SIG-M5 (cell line): ENCODE measurements around the gene ZEB1.
"Not testable (repeated sequence)": the region's sequence is repeated elsewhere in the genome, so short reads cannot be mapped to it uniquely, and the experiment has no call there.

Source experiments
- DNase-seq: peaks from one replicate; lab custom pipeline; 2025; lab: John Stamatoyannopoulos, UW

Gene ZEB1

GRCh38 chr10:31508882-31509281, 189.9 kb downstream of the ZEB1 start:
- no peak for DNase-seq

GRCh38 chr10:31509989-31510388, 191.0 kb downstream of the ZEB1 start:
- no peak for DNase-seq

GRCh38 chr10:31515116-31515515, 196.1 kb downstream of the ZEB1 start:
- no peak for DNase-seq

GRCh38 chr10:31515819-31516402, 196.9 kb downstream of the ZEB1 start:
- no peak for DNase-seq

- no peak for DNase-seq
Measured at GRCh38 chr10:31520986-31521831, 202.2 kb downstream of the ZEB1 start.

GRCh38 chr10:31522820-31523219, 203.8 kb downstream of the ZEB1 start:
- no peak for DNase-seq

- no peak for DNase-seq
Measured at GRCh38 chr10:31524460-31524859, 205.4 kb downstream of the ZEB1 start.

GRCh38 chr10:31526178-31526577, 207.2 kb downstream of the ZEB1 start:
- no peak for DNase-seq

- DNase-seq, result no peak
Measured at GRCh38 chr10:31526681-31527080, 207.7 kb downstream of the ZEB1 start.

GRCh38 chr10:31528831-31529230, 209.8 kb downstream of the ZEB1 start:
- no peak for DNase-seq

GRCh38 chr10:31536302-31536701, 217.3 kb downstream of the ZEB1 start:
- no peak for DNase-seq

- DNase-seq, result no peak
Measured at GRCh38 chr10:31549896-31550295, 230.9 kb downstream of the ZEB1 start.

GRCh38 chr10:31554556-31554955, 235.5 kb downstream of the ZEB1 start:
- DNase-seq, result no peak

GRCh38 chr10:31557854-31558253, 238.8 kb downstream of the ZEB1 start:
- DNase-seq, result no peak

- DNase-seq, result not testable (repeated sequence)
Measured at GRCh38 chr10:31568252-31568861, 249.3 kb downstream of the ZEB1 start.

GRCh38 chr10:31574577-31574976, 255.6 kb downstream of the ZEB1 start:
- DNase-seq, result no peak

- DNase-seq, result no peak
Measured at GRCh38 chr10:31578181-31578852, 259.3 kb downstream of the ZEB1 start.

- DNase-seq, result no peak
Measured at GRCh38 chr10:31578951-31579350, 259.9 kb downstream of the ZEB1 start.
